DMS 273 (cell line): ENCODE results near the gene HCN3.
A peak's percentile ranks its signal among the peaks of the same experiment; 100 is the strongest.

Experiments used
- DNase-seq: peaks from one replicate; lab custom pipeline; 2025; ENCODE audit not compliant: unreplicated experiment; lab: John Stamatoyannopoulos, UW

The HCN3 gene

GRCh38 chr1:155308493-155309422 is 31.5 kb downstream of the HCN3 start, which contains the start of gene FDPS:
FDPS (plus strand) TSS chr1:155308866; CDS start chr1:155309790, 924 bp downstream.
- peak; percentile 99 for DNase-seq

GRCh38 chr1:155309423-155310021 is 32.3 kb downstream of the HCN3 start:
- peak; percentile 39 for DNase-seq

GRCh38 chr1:155313261-155313660 is 36.0 kb downstream of the HCN3 start:
- no peak for DNase-seq

- DNase-seq, result no peak
Measured at GRCh38 chr1:155316922-155317321, 39.7 kb downstream of the HCN3 start.

- DNase-seq, result no peak
Measured at GRCh38 chr1:155318082-155318481, 40.8 kb downstream of the HCN3 start.

GRCh38 chr1:155319536-155319935 is 42.3 kb downstream of the HCN3 start:
- DNase-seq, result no peak

- DNase-seq, result no peak
Measured at GRCh38 chr1:155320252-155320651, 43.0 kb downstream of the HCN3 start.

GRCh38 chr1:155320661-155321617 is 43.7 kb downstream of the HCN3 start, which contains the start of gene RUSC1:
RUSC1 (plus strand) TSS chr1:155320894; CDS start chr1:155321774, 880 bp downstream.
- peak; percentile 56 for DNase-seq

GRCh38 chr1:155321639-155322503 is 44.6 kb downstream of the HCN3 start:
- DNase-seq, result peak; percentile 47

GRCh38 chr1:155322571-155322952 is 45.3 kb downstream of the HCN3 start:
- DNase-seq, result peak; percentile 64

- peak; percentile 95 for DNase-seq
Measured at GRCh38 chr1:155322953-155323728, 45.9 kb downstream of the HCN3 start.

- DNase-seq, result peak; percentile 95
Measured at GRCh38 chr1:155323729-155324036, 46.4 kb downstream of the HCN3 start.

GRCh38 chr1:155324037-155324716 is 46.9 kb downstream of the HCN3 start:
- DNase-seq, result peak; percentile 99

GRCh38 chr1:155324717-155325602 is 47.7 kb downstream of the HCN3 start:
- DNase-seq, result peak; percentile 84

GRCh38 chr1:155325603-155325893 is 48.3 kb downstream of the HCN3 start:
- DNase-seq, result no peak

GRCh38 chr1:155326020-155326526 is 48.8 kb downstream of the HCN3 start:
- no peak for DNase-seq

- no peak for DNase-seq
Measured at GRCh38 chr1:155326631-155327037, 49.4 kb downstream of the HCN3 start.

GRCh38 chr1:155327981-155328380 is 50.7 kb downstream of the HCN3 start:
- DNase-seq, result no peak
